Naive thymus-derived CD8-positive, alpha-beta T cell (primary cell): ENCODE measurements around the gene WIPF3. TPM values are rescaled to one million over a fixed set of nuclear protein-coding genes. Genes with fewer than 3 reads are reported as not detected.

ENCODE experiments used
- ATAC-seq, 2 donors: fragments of 150-1000 bp; cut with Tn5 transposase in 1 of 2; sonication (Bioruptor Pico), chemical (Tn5 transposase) in 1 of 2; 1 replicate in 1 of 2; 2 replicates in 1 of 2; pipeline ENCODE4 v1.10.0; 2021; ENCODE audit warnings: mild to moderate bottlenecking in 2 of 2, moderate library complexity in 2 of 2
- POLR2A ChIA-PET: fragments of 350-600 bp; sonication (Branson Sonifier 250); formaldehyde crosslinking; loops from one replicate; lab custom pipeline; 2021; ENCODE audit warnings: antibody characterized with exemption; lab: Charles Lee
- DNase-seq, 10 donors: peaks; one replicate each; pipeline versions ENCODE4 v3.0.0 to v3.0.0-alpha.2; 2020 to 2022
- H3K27ac Mint-ChIP-seq, 10 donors: one replicate each; pipeline ENCODE4 v1.8.0; 2020 to 2022; ENCODE audit warnings: mild to moderate bottlenecking in 10 of 10, mixed read lengths in 10 of 10, moderate library complexity in 4 of 10, inconsistent platforms in 1 of 10
- H3K27me3 Mint-ChIP-seq, 5 donors: one replicate each; pipeline ENCODE4 v1.8.0; 2021 to 2022; ENCODE audit warnings: mixed read lengths in 5 of 5
- H3K36me3 Mint-ChIP-seq, 3 donors: one replicate each; pipeline ENCODE4 v1.8.0; 2020 to 2022; ENCODE audit warnings: mixed read lengths in 3 of 3, mild to moderate bottlenecking in 2 of 3, inconsistent platforms in 1 of 3
- H3K4me1 Mint-ChIP-seq, 4 donors: one replicate each; pipeline ENCODE4 v1.8.0; 2021 to 2022; ENCODE audit warnings: mixed read lengths in 4 of 4
- H3K4me3 Mint-ChIP-seq, 10 donors: one replicate each; pipeline ENCODE4 v1.8.0; 2020 to 2022; ENCODE audit warnings: mild to moderate bottlenecking in 10 of 10, mixed read lengths in 10 of 10, moderate library complexity in 6 of 10, inconsistent platforms in 1 of 10
- H3K9me3 Mint-ChIP-seq, 9 donors: one replicate each; pipeline ENCODE4 v1.8.0; 2020 to 2022; ENCODE audit warnings: mixed read lengths in 9 of 9, mild to moderate bottlenecking in 3 of 9, inconsistent platforms in 1 of 9, moderate library complexity in 1 of 9
- polyA plus RNA-seq, 3 donors: library from polyadenylated mRNA; unstranded; fragments of 300-500 nt; fragmentation: Illumina TruSeq; gene quantifications; one replicate each; pipeline ENCODE4 v1.2.3, GENCODE V29; 2021
- total RNA-seq, 8 experiments: library from RNA in 2 of 8; stranded (reverse) in 2 of 8; gene quantifications; one replicate each; pipeline ENCODE4 v1.2.3 and lab custom pipeline; 2021 to 2026

Gene WIPF3
- total and polyA plus RNA-seq, 5 experiments from 2014 or later, result 0.05 to 0.10 TPM; not detected in 3

GRCh38 chr7:29891766-29892165 is 85.5 kb downstream of the WIPF3 start:
- ATAC-seq (no peak), DNase-seq (no peak)
- peaks cover 0 to 6% (median 0%) of the 10 kb centered on the region in 3 donors for H3K36me3 Mint-ChIP-seq
- peaks cover 1 to 11% (median 3%) of the 10 kb centered on the region in 5 donors for H3K27me3 Mint-ChIP-seq
- peak overlapping the region in 1 of 10 donors; percentile 17 for H3K27ac Mint-ChIP-seq
- H3K4me3 Mint-ChIP-seq, result no peak overlapping the region
- POLR2A ChIA-PET, result no interaction called here
- H3K9me3 Mint-ChIP-seq, result peaks cover 0 to 8% (median under 1%) of the 10 kb centered on the region in 9 donors
- no peaks in the 10 kb centered on the region for H3K4me1 Mint-ChIP-seq

- Mint-ChIP-seq H3K4me1 (no peaks in the 10 kb centered on the region), H3K9me3 (peaks cover 0 to 13% (median 4%) of the 10 kb centered on the region in 9 donors), H3K27me3 (peaks cover 1 to 11% (median 3%) of the 10 kb centered on the region in 5 donors), H3K36me3 (peaks cover 0 to 10% (median 0%) of the 10 kb centered on the region in 3 donors), H3K27ac (no peak overlapping the region), H3K4me3 (no peak overlapping the region)
- no peak for DNase-seq
- POLR2A ChIA-PET, result no interaction called here
- ATAC-seq, result no peak
Observed at GRCh38 chr7:29892231-29892630, 85.9 kb downstream of the WIPF3 start.

- ATAC-seq (no peak), DNase-seq (no peak)
- H3K27ac Mint-ChIP-seq, result no peak overlapping the region
- POLR2A ChIA-PET, result no interaction called here
- H3K4me3 Mint-ChIP-seq, result no peak overlapping the region
- H3K4me1 Mint-ChIP-seq, result no peaks in the 10 kb centered on the region
- peaks cover 0 to 24% (median 8%) of the 10 kb centered on the region in 9 donors for H3K9me3 Mint-ChIP-seq
- H3K27me3 Mint-ChIP-seq, result peaks cover 4 to 19% (median 8%) of the 10 kb centered on the region in 5 donors
- peaks cover 0 to 18% (median 0%) of the 10 kb centered on the region in 3 donors for H3K36me3 Mint-ChIP-seq
Observed at GRCh38 chr7:29893351-29893965, 87.2 kb downstream of the WIPF3 start.

- H3K4me3 Mint-ChIP-seq, result no peak overlapping the region
- ATAC-seq (no peak), DNase-seq (no peak)
- H3K4me1 Mint-ChIP-seq, result no peaks in the 10 kb centered on the region
- peaks cover 0 to 19% (median 0%) of the 10 kb centered on the region in 3 donors for H3K36me3 Mint-ChIP-seq
- H3K27ac Mint-ChIP-seq, result no peak overlapping the region
- peaks cover 6 to 27% (median 8%) of the 10 kb centered on the region in 5 donors for H3K27me3 Mint-ChIP-seq
- POLR2A ChIA-PET, result no interaction called here
- peaks cover 0 to 28% (median 13%) of the 10 kb centered on the region in 9 donors for H3K9me3 Mint-ChIP-seq
Observed at GRCh38 chr7:29894256-29894655, 87.9 kb downstream of the WIPF3 start.

GRCh38 chr7:29895559-29895958 is 89.3 kb downstream of the WIPF3 start:
- H3K4me1 Mint-ChIP-seq, result peaks cover 0 to 5% (median under 1%) of the 10 kb centered on the region in 4 donors
- peaks cover 6 to 27% (median 8%) of the 10 kb centered on the region in 5 donors for H3K27me3 Mint-ChIP-seq
- DNase-seq, result no peak
- H3K9me3 Mint-ChIP-seq, result peaks cover 0 to 28% (median 13%) of the 10 kb centered on the region in 9 donors
- no peak for ATAC-seq
- peaks cover 0 to 19% (median 0%) of the 10 kb centered on the region in 3 donors for H3K36me3 Mint-ChIP-seq
- H3K27ac Mint-ChIP-seq, result no peak overlapping the region
- POLR2A ChIA-PET, result no interaction called here
- H3K4me3 Mint-ChIP-seq, result no peak overlapping the region

GRCh38 chr7:29896685-29897411 is 90.5 kb downstream of the WIPF3 start:
- ATAC-seq (no peak), DNase-seq (no peak)
- H3K27ac Mint-ChIP-seq, result no peak overlapping the region
- peaks cover 0 to 28% (median 13%) of the 10 kb centered on the region in 9 donors for H3K9me3 Mint-ChIP-seq
- no peak overlapping the region for H3K4me3 Mint-ChIP-seq
- H3K27me3 Mint-ChIP-seq, result peaks cover 5 to 27% (median 8%) of the 10 kb centered on the region in 5 donors
- POLR2A ChIA-PET, result no interaction called here
- peaks cover 0 to 9% (median 2%) of the 10 kb centered on the region in 4 donors for H3K4me1 Mint-ChIP-seq
- H3K36me3 Mint-ChIP-seq, result peaks cover 0 to 19% (median 0%) of the 10 kb centered on the region in 3 donors

- H3K4me3 Mint-ChIP-seq, result no peak overlapping the region
- ATAC-seq, result no peak
Observed at GRCh38 chr7:29898301-29898700, 92.0 kb downstream of the WIPF3 start.

GRCh38 chr7:29900745-29901144 is 94.4 kb downstream of the WIPF3 start:
- Mint-ChIP-seq H3K4me3 (no peak overlapping the region), H3K4me1 (peaks cover 0 to 9% (median 2%) of the 10 kb centered on the region in 4 donors), H3K27me3 (peaks cover 5 to 21% (median 8%) of the 10 kb centered on the region in 5 donors), H3K9me3 (peaks cover 1 to 39% (median 21%) of the 10 kb centered on the region in 9 donors), H3K36me3 (peaks cover 2 to 26% (median 21%) of the 10 kb centered on the region in 3 donors), H3K27ac (peak overlapping the region in 2 of 10 donors; percentile 18 to 30)
- POLR2A ChIA-PET, result no interaction called here
- DNase-seq, result no peak
- ATAC-seq, result no peak

More at GRCh38 chr7:29898301-29898700, 92.0 kb downstream of the WIPF3 start:
- Mint-ChIP-seq H3K36me3 (peaks cover 0 to 19% (median 0%) of the 10 kb centered on the region in 3 donors), H3K27me3 (peaks cover 5 to 27% (median 8%) of the 10 kb centered on the region in 5 donors), H3K9me3 (peaks cover 0 to 28% (median 13%) of the 10 kb centered on the region in 9 donors), H3K27ac (no peak overlapping the region), H3K4me1 (peaks cover 0 to 9% (median 2%) of the 10 kb centered on the region in 4 donors)
- POLR2A ChIA-PET, result interaction anchor here (0.6 kb wide), 1 partner anchor 12 kb away, joined by 4 read pairs; no protein-coding TSS in a partner anchor
- DNase-seq, result no peak

GRCh38 chr7:29906200-29907022 is 100.1 kb downstream of the WIPF3 start:
- Mint-ChIP-seq H3K27ac (no peak overlapping the region), H3K27me3 (peaks cover 0 to 6% (median 3%) of the 10 kb centered on the region in 5 donors), H3K4me3 (no peak overlapping the region), H3K4me1 (no peaks in the 10 kb centered on the region), H3K9me3 (peaks cover 12 to 41% (median 26%) of the 10 kb centered on the region in 9 donors), H3K36me3 (peaks cover 2 to 42% (median 21%) of the 10 kb centered on the region in 3 donors)
- ATAC-seq (no peak), DNase-seq (no peak)
- POLR2A ChIA-PET, result no interaction called here

GRCh38 chr7:29914180-29914579 is 107.9 kb downstream of the WIPF3 start:
- H3K4me1 Mint-ChIP-seq, result no peaks in the 10 kb centered on the region
- H3K4me3 Mint-ChIP-seq, result no peak overlapping the region
- H3K27ac Mint-ChIP-seq, result no peak overlapping the region
- POLR2A ChIA-PET, result no interaction called here
- peaks cover 0 to 2% (median 0%) of the 10 kb centered on the region in 3 donors for H3K36me3 Mint-ChIP-seq
- H3K27me3 Mint-ChIP-seq, result peaks cover 0 to 2% (median 0%) of the 10 kb centered on the region in 5 donors
- DNase-seq, result no peak
- H3K9me3 Mint-ChIP-seq, result no peaks in the 10 kb centered on the region
- no peak for ATAC-seq

GRCh38 chr7:29915481-29916215 is 109.3 kb downstream of the WIPF3 start:
- Mint-ChIP-seq H3K36me3 (peaks cover 0 to 10% (median 0%) of the 10 kb centered on the region in 3 donors), H3K27me3 (no peaks in the 10 kb centered on the region), H3K4me1 (no peaks in the 10 kb centered on the region), H3K9me3 (no peaks in the 10 kb centered on the region), H3K27ac (no peak overlapping the region), H3K4me3 (no peak overlapping the region)
- ATAC-seq, result no peak
- POLR2A ChIA-PET, result no interaction called here
- DNase-seq, result no peak

- DNase-seq, result no peak
- Mint-ChIP-seq H3K27ac (no peak overlapping the region), H3K9me3 (no peaks in the 10 kb centered on the region), H3K27me3 (no peaks in the 10 kb centered on the region), H3K4me1 (peaks cover 0 to 1% (median 0%) of the 10 kb centered on the region in 4 donors), H3K36me3 (peaks cover 0 to 16% (median 0%) of the 10 kb centered on the region in 3 donors), H3K4me3 (no peak overlapping the region)
- POLR2A ChIA-PET, result no interaction called here
- ATAC-seq, result no peak
Observed at GRCh38 chr7:29917641-29918040, 111.3 kb downstream of the WIPF3 start.
